Measurements from ENCODE around the gene ALPK3.

- TF ChIP-seq EZH2 (IDR thresholded peaks at IDR 0.05) (no peak), CEBPB (IDR thresholded peaks at IDR 0.05; ENCODE audit: low read depth) (no peak), POLR2AphosphoS5 (IDR thresholded peaks at IDR 0.05; ENCODE audit: low read depth, low read length) (no peak), TCF7L2 (IDR thresholded peaks at IDR 0.05; ENCODE audit: borderline replicate concordance, extremely low read depth, insufficient read depth, insufficient read length) (no peak), SP1 (IDR thresholded peaks at IDR 0.05; ENCODE audit: low read depth) (no peak), POLR2A (IDR thresholded peaks at IDR 0.05; ENCODE audit: borderline replicate concordance, extremely low read depth, insufficient read depth, insufficient read length) (no peak), ZNF274 (IDR thresholded peaks at IDR 0.05; ENCODE audit: low read depth, low read length) (no peak), REST (IDR thresholded peaks at IDR 0.05; ENCODE audit: low read depth) (no peak), JUND (IDR thresholded peaks at IDR 0.05) (no peak), SIN3A (IDR thresholded peaks at IDR 0.05; ENCODE audit: low read depth) (no peak)
- TF ChIP-seq, protein P1, sequence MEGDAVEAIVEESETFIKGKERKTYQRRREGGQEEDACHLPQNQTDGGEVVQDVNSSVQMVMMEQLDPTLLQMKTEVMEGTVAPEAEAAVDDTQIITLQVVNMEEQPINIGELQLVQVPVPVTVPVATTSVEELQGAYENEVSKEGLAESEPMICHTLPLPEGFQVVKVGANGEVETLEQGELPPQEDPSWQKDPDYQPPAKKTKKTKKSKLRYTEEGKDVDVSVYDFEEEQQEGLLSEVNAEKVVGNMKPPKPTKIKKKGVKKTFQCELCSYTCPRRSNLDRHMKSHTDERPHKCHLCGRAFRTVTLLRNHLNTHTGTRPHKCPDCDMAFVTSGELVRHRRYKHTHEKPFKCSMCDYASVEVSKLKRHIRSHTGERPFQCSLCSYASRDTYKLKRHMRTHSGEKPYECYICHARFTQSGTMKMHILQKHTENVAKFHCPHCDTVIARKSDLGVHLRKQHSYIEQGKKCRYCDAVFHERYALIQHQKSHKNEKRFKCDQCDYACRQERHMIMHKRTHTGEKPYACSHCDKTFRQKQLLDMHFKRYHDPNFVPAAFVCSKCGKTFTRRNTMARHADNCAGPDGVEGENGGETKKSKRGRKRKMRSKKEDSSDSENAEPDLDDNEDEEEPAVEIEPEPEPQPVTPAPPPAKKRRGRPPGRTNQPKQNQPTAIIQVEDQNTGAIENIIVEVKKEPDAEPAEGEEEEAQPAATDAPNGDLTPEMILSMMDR (IDR thresholded peaks at IDR 0.05 in 2 of 3, conservative IDR thresholded peaks at IDR 0.05 in 1 of 3; ENCODE audit: borderline replicate concordance in 1 of 3, insufficient read depth in 1 of 3, low read depth in 2 of 3, low read length in 2 of 3) = no peak
- TF ChIP-seq, protein P2, sequence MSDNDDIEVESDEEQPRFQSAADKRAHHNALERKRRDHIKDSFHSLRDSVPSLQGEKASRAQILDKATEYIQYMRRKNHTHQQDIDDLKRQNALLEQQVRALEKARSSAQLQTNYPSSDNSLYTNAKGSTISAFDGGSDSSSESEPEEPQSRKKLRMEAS (IDR thresholded peaks at IDR 0.05) = no peak
- TF ChIP-seq, protein P3, sequence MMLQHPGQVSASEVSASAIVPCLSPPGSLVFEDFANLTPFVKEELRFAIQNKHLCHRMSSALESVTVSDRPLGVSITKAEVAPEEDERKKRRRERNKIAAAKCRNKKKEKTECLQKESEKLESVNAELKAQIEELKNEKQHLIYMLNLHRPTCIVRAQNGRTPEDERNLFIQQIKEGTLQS (IDR thresholded peaks at IDR 0.05) = no peak
Observed at GRCh38 chr15:84797801-84798200, 19.4 kb upstream of the ALPK3 start.
